HEK293T (cell line): ENCODE data around the gene COMMD1.
"Not testable (repeated sequence)": the region's sequence is repeated elsewhere in the genome, so short reads cannot be mapped to it uniquely, and the experiment has no call there.

ENCODE experiments used
- CTCF ChIA-PET: fragments of 350-600 bp; formaldehyde crosslinking; extraction: SDS; loops from one replicate; lab custom pipeline; 2021; ENCODE audit warnings: antibody characterized with exemption, inconsistent platforms; lab: Yijun Ruan, JAX
- POLR2A ChIA-PET: fragments of 350-600 bp; formaldehyde crosslinking; extraction: SDS; loops from one replicate; lab custom pipeline; 2020; ENCODE audit warnings: antibody characterized with exemption, inconsistent platforms; lab: Yijun Ruan, JAX
- DNase-seq: peaks from one replicate; pipeline ENCODE4 v3.0.0; 2012; ENCODE audit warnings: mixed read lengths; ENCODE audit errors: extremely low spot score
- ARNT ChIP-seq: fragments of 450-650 bp; IDR thresholded peaks from 2 replicates; pipeline ENCODE4 v1.6.1; 2017; ENCODE audit warnings: mild to moderate bottlenecking
- BHLHE40 ChIP-seq: fragments of 450-650 bp; IDR thresholded peaks from 2 replicates; pipeline ENCODE4 v1.6.1; 2016; ENCODE audit warnings: mild to moderate bottlenecking, moderate library complexity, borderline replicate concordance
- CTBP1 ChIP-seq: fragments of 450-650 bp; IDR thresholded peaks from 2 replicates; pipeline ENCODE4 v1.6.1; 2016; ENCODE audit warnings: borderline replicate concordance
- ELF4 ChIP-seq: fragments of 450-650 bp; IDR thresholded peaks from 2 replicates; pipeline ENCODE4 v1.6.1; 2017; ENCODE audit warnings: antibody characterized with exemption
- FOXA1 ChIP-seq: fragments of 450-650 bp; IDR thresholded peaks from 2 replicates; pipeline ENCODE4 v1.6.1; 2016; ENCODE audit warnings: mild to moderate bottlenecking
- FOXK2 ChIP-seq: fragments of 450-650 bp; IDR thresholded peaks from 2 replicates; pipeline ENCODE4 v1.6.1; 2016; ENCODE audit warnings: mild to moderate bottlenecking
- FOXM1 ChIP-seq: fragments of 450-650 bp; IDR thresholded peaks from 2 replicates; pipeline ENCODE4 v1.6.1; 2017; ENCODE audit warnings: mild to moderate bottlenecking, borderline replicate concordance
- HDGF ChIP-seq: fragments of 450-650 bp; IDR thresholded peaks from 2 replicates; pipeline ENCODE4 v1.6.1; 2017; ENCODE audit warnings: antibody characterized with exemption, borderline replicate concordance
- L3MBTL2 ChIP-seq: fragments of 450-650 bp; conservative IDR thresholded peaks from 2 replicates; pipeline ENCODE4 v1.6.1; 2016; ENCODE audit warnings: mild to moderate bottlenecking
- LEF1 ChIP-seq: fragments of 450-650 bp; IDR thresholded peaks from 2 replicates; pipeline ENCODE4 v1.6.1; 2017; ENCODE audit warnings: mild to moderate bottlenecking, borderline replicate concordance
- NFRKB ChIP-seq: fragments of 450-650 bp; IDR thresholded peaks from 2 replicates; pipeline ENCODE4 v1.6.1; 2016; ENCODE audit warnings: mild to moderate bottlenecking, moderate library complexity
- PKNOX1 ChIP-seq: fragments of 450-650 bp; IDR thresholded peaks from 2 replicates; pipeline ENCODE4 v1.6.1; 2016
- SP1 ChIP-seq: fragments of 450-650 bp; IDR thresholded peaks from 2 replicates; pipeline ENCODE4 v1.6.1; 2017
- SUZ12 ChIP-seq: fragments of 450-650 bp; IDR thresholded peaks from 2 replicates; pipeline ENCODE4 v1.6.1; 2016; ENCODE audit warnings: mild to moderate bottlenecking
- TARDBP ChIP-seq: fragments of 450-650 bp; IDR thresholded peaks from 2 replicates; pipeline ENCODE4 v1.6.1; 2016
- ZNF384 ChIP-seq: fragments of 450-650 bp; IDR thresholded peaks from 2 replicates; pipeline ENCODE4 v1.6.1; 2016

The COMMD1 gene

GRCh38 chr2:62141142-62141740 lies 235.8 kb downstream of the COMMD1 start:
- TF ChIP-seq LEF1 (no peak), ELF4 (no peak), HDGF (no peak), NFRKB (no peak), FOXK2 (no peak), L3MBTL2 (no peak), SUZ12 (no peak), FOXM1 (no peak), FOXA1 (no peak), CTBP1 (no peak), ZNF384 (no peak), ARNT (no peak), TARDBP (no peak), SP1 (no peak), PKNOX1 (no peak), BHLHE40 (no peak)
- DNase-seq, result no peak
- ChIA-PET POLR2A (no interaction called here), CTCF (no interaction called here)

GRCh38 chr2:62142054-62142453 lies 236.6 kb downstream of the COMMD1 start:
- DNase-seq, result no peak
- no peak for TF ChIP-seq NFRKB
- TF ChIP-seq CTBP1, result no peak
- TF ChIP-seq SUZ12, result no peak
- no peak for TF ChIP-seq PKNOX1
- no peak for TF ChIP-seq LEF1
- no peak for TF ChIP-seq FOXM1
- TF ChIP-seq FOXA1, result no peak
- TF ChIP-seq ELF4, result no peak
- TF ChIP-seq TARDBP, result no peak
- TF ChIP-seq FOXK2, result no peak
- no peak for TF ChIP-seq BHLHE40
- no peak for TF ChIP-seq ARNT
- TF ChIP-seq HDGF, result no peak
- TF ChIP-seq L3MBTL2, result no peak
- ChIA-PET POLR2A (no interaction called here), CTCF (no interaction called here)

GRCh38 chr2:62143696-62144095 lies 238.2 kb downstream of the COMMD1 start:
- CTCF ChIA-PET, result no interaction called here
- POLR2A ChIA-PET, result no interaction called here

GRCh38 chr2:62144689-62145477 lies 239.4 kb downstream of the COMMD1 start:
- DNase-seq, result no peak
- ChIA-PET CTCF (no interaction called here), POLR2A (no interaction called here)
- no peak for TF ChIP-seq NFRKB
- no peak for TF ChIP-seq SP1
- no peak for TF ChIP-seq SUZ12
- TF ChIP-seq CTBP1, result no peak
- TF ChIP-seq FOXM1, result no peak
- no peak for TF ChIP-seq PKNOX1
- no peak for TF ChIP-seq ELF4
- TF ChIP-seq HDGF, result no peak
- no peak for TF ChIP-seq LEF1
- no peak for TF ChIP-seq L3MBTL2
- TF ChIP-seq BHLHE40, result no peak
- no peak for TF ChIP-seq TARDBP
- no peak for TF ChIP-seq FOXA1
- TF ChIP-seq ZNF384, result no peak
- TF ChIP-seq FOXK2, result no peak
- TF ChIP-seq ARNT, result no peak

More at GRCh38 chr2:62143696-62144095, 238.2 kb downstream of the COMMD1 start:
- DNase-seq, result no peak
- no peak for TF ChIP-seq FOXK2
- TF ChIP-seq FOXA1, result no peak
- no peak for TF ChIP-seq BHLHE40
- TF ChIP-seq PKNOX1, result no peak
- no peak for TF ChIP-seq ZNF384
- TF ChIP-seq SUZ12, result no peak
- no peak for TF ChIP-seq ELF4

- ChIA-PET POLR2A (no interaction called here), CTCF (no interaction called here)
- no peak for TF ChIP-seq FOXA1
- DNase-seq, result no peak
Measured at GRCh38 chr2:62145478-62146100, 240.1 kb downstream of the COMMD1 start.

- DNase-seq, POLR2A ChIA-PET, CTCF ChIA-PET: not testable (repeated sequence)
Measured at GRCh38 chr2:62146790-62147189, 241.3 kb downstream of the COMMD1 start.
